Left ventricle myocardium inferior (tissue), 1 donor: ENCODE measurements around the gene ARL15. TPM values are rescaled to one million over a fixed set of nuclear protein-coding genes. Genes with fewer than 3 reads are reported as not detected.

ENCODE experiments used
- DNase-seq: peaks from one replicate; pipeline ENCODE4 v3.0.0-alpha.2; 2020
- H3K27ac ChIP-seq: fragments of 200-600 bp; replicated peaks from 2 replicates; pipeline ENCODE4 v1.8.0; 2021
- H3K27me3 ChIP-seq: fragments of 200-600 bp; 2 replicates; pipeline ENCODE4 v1.8.0; 2021; ENCODE audit warnings: low read depth
- H3K36me3 ChIP-seq: fragments of 200-600 bp; 2 replicates; pipeline ENCODE4 v1.8.0; 2021
- H3K4me1 ChIP-seq: fragments of 200-600 bp; 2 replicates; pipeline ENCODE4 v1.8.0; 2021
- H3K4me3 ChIP-seq: fragments of 200-600 bp; 2 replicates; pipeline ENCODE4 v1.8.0; 2021; ENCODE audit warnings: mild to moderate bottlenecking, moderate library complexity
- H3K9me3 ChIP-seq: fragments of 200-600 bp; replicated peaks from 2 replicates; pipeline ENCODE4 v1.8.0; 2021
- CTCF ChIP-seq: fragments of 200-600 bp; IDR thresholded peaks from 2 replicates; pipeline ENCODE4 v1.8.0; 2021; ENCODE audit warnings: antibody characterized with exemption, mild to moderate bottlenecking, borderline replicate concordance
- intact Hi-C: fragments of 100-400 bp; cut with micrococcal nuclease; formaldehyde crosslinking; loops from one replicate; pipeline ENCODE4 v1.11.0; 2022
- total RNA-seq: library from RNA; stranded (reverse); fragmentation: NEBNext Ultra II Directional; extraction: Animal tissue kit (Norgen Biotek cat#: 25700); gene quantifications from one replicate; pipeline ENCODE4 v1.2.1, GENCODE V29; 2021
- donor health status: DM: no; HTN: yes; CAD: no; lungs with severe emphysema.

The ARL15 gene
- total RNA-seq, 1 donor from 2014 or later = 18.2 TPM

GRCh38 chr5:54136516-54137440, 173.6 kb downstream of the ARL15 start:
- intact Hi-C loops = no loop called here
- Histone ChIP-seq H3K4me1 (no peaks in the 10 kb centered on the region), H3K27me3 (no peaks in the 10 kb centered on the region), H3K9me3 (no peaks in the 10 kb centered on the region), H3K4me3 (no peak overlapping the region), H3K27ac (no peak overlapping the region), H3K36me3 (no peaks in the 10 kb centered on the region)
- no peak for DNase-seq
- TF ChIP-seq CTCF = no peak

- intact Hi-C loops = no loop called here
- Histone ChIP-seq H3K4me3 (no peak overlapping the region), H3K27ac (no peak overlapping the region), H3K36me3 (no peaks in the 10 kb centered on the region), H3K27me3 (no peaks in the 10 kb centered on the region), H3K9me3 (no peaks in the 10 kb centered on the region), H3K4me1 (no peaks in the 10 kb centered on the region)
- DNase-seq = no peak
- no peak for TF ChIP-seq CTCF
Measured at GRCh38 chr5:54135042-54135441, 175.3 kb downstream of the ARL15 start.

DNA sequence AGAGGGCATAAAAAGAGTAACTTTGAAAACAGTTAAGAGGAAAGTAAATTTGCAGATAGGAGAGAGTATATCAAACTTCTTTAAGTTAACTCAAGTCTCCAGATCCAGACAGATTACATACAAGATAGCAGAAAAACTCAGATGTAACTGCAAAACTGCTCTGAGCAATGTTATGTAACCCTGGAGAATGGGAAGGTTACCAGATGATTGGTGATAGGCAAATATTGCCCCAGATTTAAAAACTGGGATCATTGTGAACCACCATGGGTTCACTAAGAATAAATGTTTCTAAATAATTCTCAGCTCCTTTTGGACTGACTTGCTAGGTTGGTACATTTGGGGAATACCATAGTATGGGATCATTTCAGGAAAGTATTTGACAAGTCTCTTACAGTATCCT, 176.5 kb downstream of the ARL15 start:
- H3K4me1 ChIP-seq = no peaks in the 10 kb centered on the region
- H3K36me3 ChIP-seq = no peaks in the 10 kb centered on the region
- no peak for DNase-seq
- H3K4me3 ChIP-seq = no peak overlapping the region
- intact Hi-C loops = no loop called here
- TF ChIP-seq CTCF = no peak
- H3K27me3 ChIP-seq = no peaks in the 10 kb centered on the region
- H3K9me3 ChIP-seq = no peaks in the 10 kb centered on the region
- no peak overlapping the region for H3K27ac ChIP-seq

DNA sequence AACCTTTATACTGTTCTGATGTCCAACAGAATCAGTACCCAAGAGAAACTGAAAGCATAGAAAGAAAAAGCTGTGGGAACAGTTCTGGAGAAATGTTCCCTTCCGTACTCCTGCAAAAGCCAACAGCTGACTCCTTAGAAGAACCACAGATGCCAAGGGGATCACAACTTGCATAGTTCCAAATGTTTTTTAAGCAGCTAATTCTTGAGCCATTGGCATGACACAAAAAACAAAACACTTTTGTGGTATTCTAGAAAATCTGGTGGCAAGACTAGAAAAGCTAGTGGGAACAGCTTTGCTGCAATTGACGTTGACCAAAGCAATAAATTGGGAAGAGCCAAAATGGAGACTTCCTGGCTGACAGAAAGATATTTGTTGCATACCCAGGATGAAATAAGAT, 189.9 kb downstream of the ARL15 start:
- intact Hi-C loops = no loop called here
- H3K9me3 ChIP-seq = no peaks in the 10 kb centered on the region
- H3K36me3 ChIP-seq = no peaks in the 10 kb centered on the region
- peaks cover 3% of the 10 kb centered on the region for H3K4me1 ChIP-seq
- no peak overlapping the region for H3K4me3 ChIP-seq
- no peak for TF ChIP-seq CTCF
- no peak for DNase-seq
- no peaks in the 10 kb centered on the region for H3K27me3 ChIP-seq
- no peak overlapping the region for H3K27ac ChIP-seq

GRCh38 chr5:54117957-54118356, 192.4 kb downstream of the ARL15 start:
- TF ChIP-seq CTCF = no peak
- intact Hi-C loops = no loop called here
- Histone ChIP-seq H3K27ac (no peak overlapping the region), H3K27me3 (no peaks in the 10 kb centered on the region), H3K36me3 (peaks cover 1% of the 10 kb centered on the region), H3K4me1 (peaks cover 3% of the 10 kb centered on the region), H3K9me3 (no peaks in the 10 kb centered on the region), H3K4me3 (no peak overlapping the region)
- DNase-seq = no peak
